ENCODE data around the gene GRIA1. TPM values are rescaled to one million over a fixed set of nuclear protein-coding genes. Genes with fewer than 3 reads are reported as not detected.

The GRIA1 gene
- total and polyA plus RNA-seq, 10 of the 15 experiments (the other 5 are each of a cell fraction or from before 2014, with no cell fraction given), result 0.04 to 0.18 (median 0.04) TPM; not detected in 7

- TF ChIP-seq CUX1 (IDR thresholded peaks at IDR 0.05; ENCODE audit: insufficient replicate concordance, low read depth, low read length) (no peak), RB1 (IDR thresholded peaks at IDR 0.05; ENCODE audit: borderline replicate concordance) (no peak), SIX5 (IDR thresholded peaks at IDR 0.05; ENCODE audit: low read depth, low read length, severe bottlenecking) (no peak), MAX (IDR thresholded peaks at IDR 0.05; ENCODE audit: low read depth, low read length) (no peak), TCF12 (IDR thresholded peaks at IDR 0.05; ENCODE audit: low read depth, low read length) (no peak), FOXK2 (IDR thresholded peaks at IDR 0.05) (no peak), MXI1 (IDR thresholded peaks at IDR 0.05; ENCODE audit: low read depth, low read length) (no peak)
Measured at GRCh38 chr5:153813901-153814300, 323.4 kb downstream of the GRIA1 start (continued).

DNA sequence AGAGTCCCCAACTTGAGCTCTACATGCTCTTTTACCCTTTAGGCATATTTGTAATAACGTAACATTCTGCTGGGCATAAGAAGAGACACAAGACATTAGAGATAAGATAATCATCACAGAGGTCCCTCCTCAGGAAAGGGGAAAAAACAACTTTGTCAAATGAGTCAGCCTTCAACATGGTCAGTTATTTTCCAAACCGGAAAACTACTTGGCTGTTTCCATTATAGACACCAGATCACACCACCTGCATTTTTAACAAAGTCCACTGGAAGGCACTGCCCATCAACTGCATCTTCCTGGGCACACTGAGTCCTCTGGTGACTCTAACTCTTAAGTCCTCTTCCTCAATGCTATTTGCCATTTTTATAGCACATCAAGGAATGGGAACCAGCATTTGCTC, 326.4 kb downstream of the GRIA1 start:
- ChIA-PET POLR2A (no interaction called here), RAD21 (ENCODE audit: unreplicated experiment) (no interaction called here), SMC1A (ENCODE audit: uncharacterized antibody, unreplicated experiment) (interaction anchor here (0.6 kb wide), 1 partner anchor 1367 kb away, joined by 3 read pairs; no protein-coding TSS in a partner anchor), CTCF (no interaction called here)
- BruUV-seq (replicated peaks), result no TSS peak
- Histone ChIP-seq H3K4me1 (ENCODE audit: control insufficient read depth, insufficient read depth, low read length) (no peaks in the 10 kb centered on the region), H3K9ac (ENCODE audit: control insufficient read depth, insufficient read depth, low read length) (no peak overlapping the region), H4K20me1 (ENCODE audit: control insufficient read depth, insufficient read depth) (no peaks in the 10 kb centered on the region), H3K36me3 (ENCODE audit: control insufficient read depth in 2 of 2, insufficient read depth in 2 of 2, low read length in 1 of 2) (no peaks in the 10 kb centered on the region), H3K79me2 (ENCODE audit: control insufficient read depth, insufficient read depth, low read length) (no peaks in the 10 kb centered on the region), H3K4me2 (ENCODE audit: control insufficient read depth, insufficient read depth) (no peak overlapping the region), H3K27me3 (replicated peaks in 1 of 2; ENCODE audit: control insufficient read depth in 2 of 2, insufficient read depth in 2 of 2, low read length in 1 of 2) (peaks cover 0 to 4% of the 10 kb centered on the region in 2 experiments; a peak in 3 of 4 replicates), H3K4me3 (no peak overlapping the region), H3K27ac (ENCODE audit: control insufficient read depth, insufficient read depth) (no peak overlapping the region), H3K9me3 (replicated peaks; ENCODE audit: control insufficient read depth, insufficient read depth, low read length) (no peaks in the 10 kb centered on the region), H2AFZ (ENCODE audit: control insufficient read depth, low read depth, low read length) (no peak overlapping the region)
- 14% methylated on average over 2 of the region's 2 CpGs for WGBS (ENCODE audit: insufficient coverage, insufficient replicate concordance, low lambda C conversion rate, missing lambda C conversion rate)
- ATAC-seq (no peak), FAIRE-seq (no peak), DNase-seq (ENCODE audit: low read depth, low spot score) (no peak)
- intact Hi-C loops (cut with micrococcal nuclease; ENCODE audit: unreplicated experiment), result no loop called here
- in situ Hi-C loops (cut with MboI), result no loop called here
- TF ChIP-seq EP300 (IDR thresholded peaks at IDR 0.05; ENCODE audit: borderline replicate concordance in 1 of 2, control insufficient read depth in 1 of 2, low read depth in 2 of 2, low read length in 2 of 2) (no peak), ETV6 (conservative IDR thresholded peaks at IDR 0.05 in 1 of 2, IDR thresholded peaks at IDR 0.05 in 1 of 2; ENCODE audit: borderline replicate concordance in 1 of 2, low read depth in 1 of 2) (no peak), SUZ12 (IDR thresholded peaks at IDR 0.05; ENCODE audit: unreplicated experiment) (no peak), WRNIP1 (IDR thresholded peaks at IDR 0.05; ENCODE audit: borderline replicate concordance, low read depth, low read length) (no peak), PAX5 (IDR thresholded peaks at IDR 0.05; ENCODE audit: borderline replicate concordance, low read depth, low read length) (no peak), TCF7 (IDR thresholded peaks at IDR 0.05; ENCODE audit: borderline replicate concordance) (no peak)
- TF ChIP-seq, protein P1, sequence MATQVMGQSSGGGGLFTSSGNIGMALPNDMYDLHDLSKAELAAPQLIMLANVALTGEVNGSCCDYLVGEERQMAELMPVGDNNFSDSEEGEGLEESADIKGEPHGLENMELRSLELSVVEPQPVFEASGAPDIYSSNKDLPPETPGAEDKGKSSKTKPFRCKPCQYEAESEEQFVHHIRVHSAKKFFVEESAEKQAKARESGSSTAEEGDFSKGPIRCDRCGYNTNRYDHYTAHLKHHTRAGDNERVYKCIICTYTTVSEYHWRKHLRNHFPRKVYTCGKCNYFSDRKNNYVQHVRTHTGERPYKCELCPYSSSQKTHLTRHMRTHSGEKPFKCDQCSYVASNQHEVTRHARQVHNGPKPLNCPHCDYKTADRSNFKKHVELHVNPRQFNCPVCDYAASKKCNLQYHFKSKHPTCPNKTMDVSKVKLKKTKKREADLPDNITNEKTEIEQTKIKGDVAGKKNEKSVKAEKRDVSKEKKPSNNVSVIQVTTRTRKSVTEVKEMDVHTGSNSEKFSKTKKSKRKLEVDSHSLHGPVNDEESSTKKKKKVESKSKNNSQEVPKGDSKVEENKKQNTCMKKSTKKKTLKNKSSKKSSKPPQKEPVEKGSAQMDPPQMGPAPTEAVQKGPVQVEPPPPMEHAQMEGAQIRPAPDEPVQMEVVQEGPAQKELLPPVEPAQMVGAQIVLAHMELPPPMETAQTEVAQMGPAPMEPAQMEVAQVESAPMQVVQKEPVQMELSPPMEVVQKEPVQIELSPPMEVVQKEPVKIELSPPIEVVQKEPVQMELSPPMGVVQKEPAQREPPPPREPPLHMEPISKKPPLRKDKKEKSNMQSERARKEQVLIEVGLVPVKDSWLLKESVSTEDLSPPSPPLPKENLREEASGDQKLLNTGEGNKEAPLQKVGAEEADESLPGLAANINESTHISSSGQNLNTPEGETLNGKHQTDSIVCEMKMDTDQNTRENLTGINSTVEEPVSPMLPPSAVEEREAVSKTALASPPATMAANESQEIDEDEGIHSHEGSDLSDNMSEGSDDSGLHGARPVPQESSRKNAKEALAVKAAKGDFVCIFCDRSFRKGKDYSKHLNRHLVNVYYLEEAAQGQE (IDR thresholded peaks at IDR 0.05; ENCODE audit: low read depth, low read length), result no peak

Data from GM12878 (cell line).